ENCODE results near the gene SEPTIN7. TPM values are rescaled to one million over a fixed set of nuclear protein-coding genes. Genes with fewer than 3 reads are reported as not detected.

SEPTIN7 gene
- total RNA-seq, 2 donors from 2014 or later, result 198 to 224 TPM

- Mint-ChIP-seq H3K36me3 (no peaks in the 10 kb centered on the region), H3K9me3 (no peaks in the 10 kb centered on the region), H3K27ac (no peak overlapping the region)
- DNase-seq (ENCODE audit: low spot score in 2 of 2), result no peak
- no peak for ATAC-seq
Measured at GRCh38 chr7:35780070-35780469, 20.8 kb upstream of the SEPTIN7 start.

- no peak for DNase-seq (ENCODE audit: low spot score in 2 of 2)
Measured at GRCh38 chr7:35781200-35781701, 19.6 kb upstream of the SEPTIN7 start.

GRCh38 chr7:35781767-35782515, 18.9 kb upstream of the SEPTIN7 start:
- DNase-seq (ENCODE audit: low spot score in 2 of 2) (no peak), ATAC-seq (no peak)
- Mint-ChIP-seq H3K9me3 (no peaks in the 10 kb centered on the region), H3K27ac (no peak overlapping the region), H3K36me3 (no peaks in the 10 kb centered on the region)

More at GRCh38 chr7:35781200-35781701, 19.6 kb upstream of the SEPTIN7 start:
- H3K36me3 Mint-ChIP-seq, result no peaks in the 10 kb centered on the region
- no peaks in the 10 kb centered on the region for H3K9me3 Mint-ChIP-seq
- H3K27ac Mint-ChIP-seq, result no peak overlapping the region
- no peak for ATAC-seq

- ATAC-seq (no peak), DNase-seq (ENCODE audit: low spot score in 2 of 2) (no peak)
- Mint-ChIP-seq H3K36me3 (peaks cover under 1 to 1% of the 10 kb centered on the region in 2 donors), H3K9me3 (peaks cover under 1 to 5% of the 10 kb centered on the region in 2 donors), H3K27ac (no peak overlapping the region)
Measured at GRCh38 chr7:35784332-35784731, 16.5 kb upstream of the SEPTIN7 start.

GRCh38 chr7:35785250-35785649, 15.6 kb upstream of the SEPTIN7 start:
- Mint-ChIP-seq H3K9me3 (peaks cover 4 to 12% of the 10 kb centered on the region in 2 donors), H3K27ac (no peak overlapping the region), H3K36me3 (peaks cover 10% of the 10 kb centered on the region in 2 donors)
- DNase-seq (ENCODE audit: low spot score in 2 of 2) (no peak), ATAC-seq (no peak)

- Mint-ChIP-seq H3K27ac (no peak overlapping the region), H3K36me3 (peaks cover 12 to 15% of the 10 kb centered on the region in 2 donors), H3K9me3 (peaks cover 4 to 15% of the 10 kb centered on the region in 2 donors)
- DNase-seq (ENCODE audit: low spot score in 2 of 2), result no peak
- no peak for ATAC-seq
Measured at GRCh38 chr7:35787925-35788324, 12.9 kb upstream of the SEPTIN7 start.

GRCh38 chr7:35792472-35792871, 8.4 kb upstream of the SEPTIN7 start:
- no peak overlapping the region for H3K27ac Mint-ChIP-seq
- H3K36me3 Mint-ChIP-seq, result peaks cover 12 to 27% of the 10 kb centered on the region in 2 donors
- H3K9me3 Mint-ChIP-seq, result peaks cover 4 to 15% of the 10 kb centered on the region in 2 donors
- DNase-seq (ENCODE audit: low spot score in 2 of 2) (no peak), ATAC-seq (no peak)

GRCh38 chr7:35792873-35793489, 7.9 kb upstream of the SEPTIN7 start:
- Mint-ChIP-seq H3K27ac (peak overlapping the region in 1 of 2 donors; percentile 24), H3K36me3 (peaks cover 12 to 31% of the 10 kb centered on the region in 2 donors), H3K9me3 (peaks cover 4 to 15% of the 10 kb centered on the region in 2 donors)
- DNase-seq (ENCODE audit: low spot score in 2 of 2) (no peak), ATAC-seq (no peak)

- DNase-seq (ENCODE audit: low spot score in 2 of 2) (no peak), ATAC-seq (no peak)
- Mint-ChIP-seq H3K27ac (no peak overlapping the region), H3K9me3 (no peaks in the 10 kb centered on the region), H3K36me3 (peaks cover 16 to 25% of the 10 kb centered on the region in 2 donors)
Measured at GRCh38 chr7:35797311-35797710, 3.5 kb upstream of the SEPTIN7 start.

- no peaks in the 10 kb centered on the region for H3K9me3 Mint-ChIP-seq
- peak overlapping the region; percentile 95 to 96 for H3K27ac Mint-ChIP-seq
- DNase-seq (ENCODE audit: low spot score in 2 of 2), result peak; percentile 85 to 89
- ATAC-seq, result peak; percentile 54 to 58
- peaks cover 26 to 29% of the 10 kb centered on the region in 2 donors for H3K36me3 Mint-ChIP-seq
Measured at GRCh38 chr7:35799846-35800717, 775 bp upstream of the SEPTIN7 start.

- ATAC-seq (peak; percentile 55 to 59), DNase-seq (ENCODE audit: low spot score in 2 of 2) (peak; percentile 71 to 81)
- H3K9me3 Mint-ChIP-seq, result no peaks in the 10 kb centered on the region
- peaks cover 26 to 33% of the 10 kb centered on the region in 2 donors for H3K36me3 Mint-ChIP-seq
- peak overlapping the region; percentile 95 to 99 for H3K27ac Mint-ChIP-seq
Measured at GRCh38 chr7:35801392-35802101, 690 bp downstream of the SEPTIN7 start.

- ATAC-seq (no peak), DNase-seq (ENCODE audit: low spot score in 2 of 2) (no peak)
- no peaks in the 10 kb centered on the region for H3K9me3 Mint-ChIP-seq
- peaks cover 26 to 31% of the 10 kb centered on the region in 2 donors for H3K36me3 Mint-ChIP-seq
- peak overlapping the region; percentile 95 to 99 for H3K27ac Mint-ChIP-seq
Measured at GRCh38 chr7:35802102-35802466, 1.2 kb downstream of the SEPTIN7 start.

GRCh38 chr7:35802649-35803048, 1.8 kb downstream of the SEPTIN7 start:
- Mint-ChIP-seq H3K27ac (peak overlapping the region; percentile 95 to 99), H3K36me3 (peaks cover 25 to 26% of the 10 kb centered on the region in 2 donors), H3K9me3 (no peaks in the 10 kb centered on the region)
- DNase-seq (ENCODE audit: low spot score in 2 of 2) (no peak), ATAC-seq (no peak)

GRCh38 chr7:35804231-35804970, 3.5 kb downstream of the SEPTIN7 start:
- ATAC-seq, result no peak
- peaks cover 28 to 37% of the 10 kb centered on the region in 2 donors for H3K36me3 Mint-ChIP-seq
- no peak overlapping the region for H3K27ac Mint-ChIP-seq

GRCh38 chr7:35805876-35806275, 5.0 kb downstream of the SEPTIN7 start:
- DNase-seq (ENCODE audit: low spot score in 2 of 2), result no peak
- Mint-ChIP-seq H3K27ac (no peak overlapping the region), H3K9me3 (peaks cover 0 to 6% of the 10 kb centered on the region in 2 donors), H3K36me3 (peaks cover 24 to 43% of the 10 kb centered on the region in 2 donors)
- no peak for ATAC-seq

More at GRCh38 chr7:35804231-35804970, 3.5 kb downstream of the SEPTIN7 start:
- no peak for DNase-seq (ENCODE audit: low spot score in 2 of 2)
- H3K9me3 Mint-ChIP-seq, result peaks cover 0 to under 1% of the 10 kb centered on the region in 2 donors

All from activated naive CD4-positive, alpha-beta T cell treated with anti-CD3 and anti-CD28 coated beads, Interleukin-2, amount 50 U/mL, for 72 hours (primary cell).